ENCODE data around the gene CHST10.

DNA sequence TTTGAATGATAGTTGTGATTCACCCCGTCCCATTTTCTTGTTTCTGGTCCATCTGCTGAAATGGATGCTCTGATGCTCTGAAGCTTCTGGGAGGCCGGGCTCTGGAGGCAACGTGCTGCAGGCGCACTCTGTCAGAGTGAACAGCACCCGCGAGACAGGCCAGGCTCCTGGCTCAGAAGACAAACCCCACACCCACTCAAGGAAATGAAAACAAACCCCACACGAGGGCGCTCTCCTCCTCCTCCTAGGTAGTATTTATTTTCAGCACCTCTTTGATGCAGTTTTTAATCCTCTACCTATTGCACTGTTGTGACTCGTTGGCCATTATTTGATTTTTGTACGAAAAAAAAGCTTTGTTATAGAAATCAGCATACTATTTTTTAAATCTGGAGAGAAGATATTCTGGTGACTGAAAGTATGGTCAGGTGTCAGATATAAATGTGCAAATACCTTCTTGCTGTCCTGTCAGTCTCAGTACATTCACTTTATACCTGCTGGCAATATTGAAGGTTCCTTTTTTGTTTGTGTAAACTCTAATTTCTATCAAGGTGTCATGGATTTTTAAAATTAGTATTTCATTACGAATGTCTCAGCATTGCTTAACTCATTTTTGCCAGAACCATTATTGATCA lies 10.3 kb upstream of the CHST10 start:
- TF ChIP-seq, protein P1, sequence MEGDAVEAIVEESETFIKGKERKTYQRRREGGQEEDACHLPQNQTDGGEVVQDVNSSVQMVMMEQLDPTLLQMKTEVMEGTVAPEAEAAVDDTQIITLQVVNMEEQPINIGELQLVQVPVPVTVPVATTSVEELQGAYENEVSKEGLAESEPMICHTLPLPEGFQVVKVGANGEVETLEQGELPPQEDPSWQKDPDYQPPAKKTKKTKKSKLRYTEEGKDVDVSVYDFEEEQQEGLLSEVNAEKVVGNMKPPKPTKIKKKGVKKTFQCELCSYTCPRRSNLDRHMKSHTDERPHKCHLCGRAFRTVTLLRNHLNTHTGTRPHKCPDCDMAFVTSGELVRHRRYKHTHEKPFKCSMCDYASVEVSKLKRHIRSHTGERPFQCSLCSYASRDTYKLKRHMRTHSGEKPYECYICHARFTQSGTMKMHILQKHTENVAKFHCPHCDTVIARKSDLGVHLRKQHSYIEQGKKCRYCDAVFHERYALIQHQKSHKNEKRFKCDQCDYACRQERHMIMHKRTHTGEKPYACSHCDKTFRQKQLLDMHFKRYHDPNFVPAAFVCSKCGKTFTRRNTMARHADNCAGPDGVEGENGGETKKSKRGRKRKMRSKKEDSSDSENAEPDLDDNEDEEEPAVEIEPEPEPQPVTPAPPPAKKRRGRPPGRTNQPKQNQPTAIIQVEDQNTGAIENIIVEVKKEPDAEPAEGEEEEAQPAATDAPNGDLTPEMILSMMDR (conservative IDR thresholded peaks at IDR 0.05; ENCODE audit: low read depth, low read length), result peak; percentile 63
- TF ChIP-seq EZH2 (IDR thresholded peaks at IDR 0.05; ENCODE audit: borderline replicate concordance, low read depth, low read length, poor library complexity, severe bottlenecking), result no peak
